Thyroid gland (tissue), 4 donors: ENCODE measurements around the gene ZNF205. TPM values are rescaled to one million over a fixed set of nuclear protein-coding genes. Genes with fewer than 3 reads are reported as not detected.

ENCODE experiments used
- DNase-seq, 2 donors: peaks; one replicate each; pipeline ENCODE4 v3.0.0-alpha.2; 2019
- H3K27ac ChIP-seq, 3 donors: fragments of 200-600 bp; sonication (generic); 1 replicate in 2 of 3; 2 replicates in 1 of 3; pipeline ENCODE4 v1.5.1; 2016 to 2019; ENCODE audit warnings: mild to moderate bottlenecking in 1 of 3, moderate library complexity in 1 of 3
- H3K27me3 ChIP-seq: fragments of 200-600 bp; sonication (generic); one replicate; pipeline ENCODE4 v1.5.1; 2019
- H3K36me3 ChIP-seq, 2 donors: fragments of 200-600 bp; sonication (generic); one replicate each; pipeline ENCODE4 v1.5.1; 2016 to 2019
- H3K4me1 ChIP-seq, 2 donors: fragments of 200-600 bp; sonication (generic); one replicate each; pipeline ENCODE4 v1.5.1; 2017 to 2019
- H3K4me3 ChIP-seq, 3 donors: fragments of 200-600 bp; sonication (generic); replicated peaks in 1 of 3; 1 replicate in 2 of 3; 2 replicates in 1 of 3; pipeline ENCODE4 v1.5.1; 2016; ENCODE audit warnings: mild to moderate bottlenecking in 1 of 3
- H3K9me3 ChIP-seq: fragments of 200-600 bp; sonication (generic); one replicate; pipeline ENCODE4 v1.5.1; 2017
- CTCF ChIP-seq, 6 experiments: fragments of 200-600 bp in 3 of 6; fragments of 450-650 bp in 3 of 6; sonication (generic) in 3 of 6; IDR thresholded peaks; one replicate each; pipeline ENCODE4 v1.5.1; 2016 to 2019; ENCODE audit warnings: antibody characterized with exemption in 6 of 6, mild to moderate bottlenecking in 2 of 6, inconsistent platforms in 1 of 6, moderate library complexity in 1 of 6
- POLR2A ChIP-seq, 2 donors: fragments of 450-650 bp; IDR thresholded peaks; one replicate each; pipeline ENCODE4 v1.6.1; 2017; ENCODE audit warnings: antibody characterized with exemption in 2 of 2, mild to moderate bottlenecking in 2 of 2, moderate library complexity in 1 of 2
- WGBS, 2 donors: methylation state at CpG; one replicate each; pipeline ENCODE4 v1.1.5; 2017; 5-methylcytosine and 5-hydroxymethylcytosine counted together
- intact Hi-C: fragments of 100-400 bp; cut with DNase I; formaldehyde crosslinking; loops from one replicate; pipeline ENCODE4 v1.15.1; 2023
- total RNA-seq, 4 donors: library from RNA; depleted of rRNA; stranded (reverse); fragments of >200 nt; gene quantifications; one replicate each; pipeline ENCODE4 v1.2.3, GENCODE V29; 2016

Gene ZNF205
- total RNA-seq, 4 donors from 2014 or later, result 18.5 to 28.9 (median 19.6) TPM

- Histone ChIP-seq H3K4me3 (no peak overlapping the region), H3K9me3 (no peaks in the 10 kb centered on the region), H3K36me3 (no peaks in the 10 kb centered on the region), H3K27me3 (no peaks in the 10 kb centered on the region), H3K27ac (no peak overlapping the region), H3K4me1 (peaks cover 5 to 14% of the 10 kb centered on the region in 2 donors)
- peak; percentile 83 to 87 for DNase-seq
- intact Hi-C loops, result no loop called here
- WGBS, 2 donors, result 5 to 6% methylated on average over 38 to 39 of the region's 39 CpGs
- no peak for TF ChIP-seq CTCF (IDR thresholded peaks at IDR 0.05)
- TF ChIP-seq POLR2A (IDR thresholded peaks at IDR 0.05), result no peak
Observed at GRCh38 chr16:3099732-3100499, 12.5 kb upstream of the ZNF205 start.

- WGBS, 2 donors, result 52 to 62% methylated on average over 29 of the region's 29 CpGs
- Histone ChIP-seq H3K27ac (no peak overlapping the region), H3K9me3 (no peaks in the 10 kb centered on the region), H3K4me1 (peaks cover 8 to 20% of the 10 kb centered on the region in 2 donors), H3K36me3 (no peaks in the 10 kb centered on the region), H3K4me3 (no peak overlapping the region), H3K27me3 (no peaks in the 10 kb centered on the region)
- intact Hi-C loops, result no loop called here
- DNase-seq, result no peak
- no peak for TF ChIP-seq POLR2A (IDR thresholded peaks at IDR 0.05)
- TF ChIP-seq CTCF (IDR thresholded peaks at IDR 0.05), result peak in 3 of 6 experiments; percentile 31 to 40 (median 32)
Observed at GRCh38 chr16:3101018-3101840, 11.2 kb upstream of the ZNF205 start.

DNA sequence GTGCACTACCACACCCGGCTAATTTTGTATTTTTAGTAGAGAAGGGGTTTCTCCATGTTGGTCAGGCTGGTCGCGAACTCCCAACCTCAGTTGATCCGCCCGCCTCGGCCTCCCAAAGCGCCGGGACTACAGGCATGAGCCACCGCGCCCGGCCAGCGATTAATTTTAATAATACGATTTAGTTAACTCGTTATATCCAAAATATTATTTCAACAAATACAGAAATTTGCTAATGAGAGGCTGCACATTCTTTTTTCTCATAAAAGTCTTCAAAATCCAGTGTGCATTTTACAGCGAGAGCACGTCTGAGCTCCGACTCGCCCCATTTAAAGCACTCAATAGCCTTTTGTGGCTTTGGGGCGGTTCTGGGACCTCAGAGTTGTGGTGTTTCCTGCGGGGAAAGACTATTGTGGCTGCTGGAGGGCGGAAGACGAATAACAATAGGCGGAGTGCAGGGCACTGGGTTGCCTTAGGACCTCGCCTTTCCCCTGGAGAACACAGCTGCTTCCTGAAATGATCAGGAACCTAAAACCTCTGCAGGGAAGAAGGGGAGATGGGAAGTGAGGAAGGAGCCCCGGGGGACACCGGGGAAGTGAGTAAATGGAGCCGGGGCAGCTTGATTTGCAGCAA lies 10.4 kb upstream of the ZNF205 start:
- WGBS, 2 donors, result 41 to 61% methylated on average over 27 of the region's 27 CpGs
- no peaks in the 10 kb centered on the region for H3K27me3 ChIP-seq
- TF ChIP-seq CTCF (IDR thresholded peaks at IDR 0.05) (no peak), POLR2A (IDR thresholded peaks at IDR 0.05) (no peak)
- no peaks in the 10 kb centered on the region for H3K36me3 ChIP-seq
- H3K9me3 ChIP-seq, result no peaks in the 10 kb centered on the region
- intact Hi-C loops, result no loop called here
- H3K4me1 ChIP-seq, result peaks cover 11 to 23% of the 10 kb centered on the region in 2 donors
- H3K4me3 ChIP-seq, result no peak overlapping the region
- peak in 1 of 2 donors; percentile 14 for DNase-seq
- H3K27ac ChIP-seq, result peak overlapping the region in 1 of 3 donors; percentile 10

- intact Hi-C loops, result no loop called here
- Histone ChIP-seq H3K27me3 (no peaks in the 10 kb centered on the region), H3K4me3 (peak overlapping the region; percentile 49 to 79 (median 61)), H3K27ac (peak overlapping the region; percentile 56 to 91 (median 78)), H3K36me3 (no peaks in the 10 kb centered on the region), H3K4me1 (peaks cover 9 to 14% of the 10 kb centered on the region in 2 donors), H3K9me3 (no peaks in the 10 kb centered on the region)
- TF ChIP-seq POLR2A (IDR thresholded peaks at IDR 0.05) (peak in 1 of 2 donors; percentile 83), CTCF (IDR thresholded peaks at IDR 0.05) (no peak)
- WGBS, 2 donors, result 1 to 2% methylated on average over 30 of the region's 74 CpGs
- DNase-seq, result peak; percentile 95
Observed at GRCh38 chr16:3106205-3106928, 6.0 kb upstream of the ZNF205 start.
